Activated naive CD8-positive, alpha-beta T cell (primary cell): Measurements from ENCODE around the gene POLL.

Experiments used
- H3K27ac Mint-ChIP-seq: one replicate; pipeline ENCODE4 v1.8.0; 2021; ENCODE audit warnings: mixed read lengths
- H3K27me3 Mint-ChIP-seq: one replicate; pipeline ENCODE4 v1.8.0; 2021; ENCODE audit warnings: mixed read lengths
- H3K36me3 Mint-ChIP-seq: one replicate; pipeline ENCODE4 v1.8.0; 2021; ENCODE audit warnings: mixed read lengths
- H3K4me1 Mint-ChIP-seq: one replicate; pipeline ENCODE4 v1.8.0; 2021; ENCODE audit warnings: low read depth, mixed read lengths
- H3K4me3 Mint-ChIP-seq: one replicate; pipeline ENCODE4 v1.8.0; 2021; ENCODE audit warnings: mild to moderate bottlenecking, mixed read lengths
- H3K9me3 Mint-ChIP-seq: one replicate; pipeline ENCODE4 v1.8.0; 2021; ENCODE audit warnings: low read depth, mixed read lengths

POLL gene

DNA sequence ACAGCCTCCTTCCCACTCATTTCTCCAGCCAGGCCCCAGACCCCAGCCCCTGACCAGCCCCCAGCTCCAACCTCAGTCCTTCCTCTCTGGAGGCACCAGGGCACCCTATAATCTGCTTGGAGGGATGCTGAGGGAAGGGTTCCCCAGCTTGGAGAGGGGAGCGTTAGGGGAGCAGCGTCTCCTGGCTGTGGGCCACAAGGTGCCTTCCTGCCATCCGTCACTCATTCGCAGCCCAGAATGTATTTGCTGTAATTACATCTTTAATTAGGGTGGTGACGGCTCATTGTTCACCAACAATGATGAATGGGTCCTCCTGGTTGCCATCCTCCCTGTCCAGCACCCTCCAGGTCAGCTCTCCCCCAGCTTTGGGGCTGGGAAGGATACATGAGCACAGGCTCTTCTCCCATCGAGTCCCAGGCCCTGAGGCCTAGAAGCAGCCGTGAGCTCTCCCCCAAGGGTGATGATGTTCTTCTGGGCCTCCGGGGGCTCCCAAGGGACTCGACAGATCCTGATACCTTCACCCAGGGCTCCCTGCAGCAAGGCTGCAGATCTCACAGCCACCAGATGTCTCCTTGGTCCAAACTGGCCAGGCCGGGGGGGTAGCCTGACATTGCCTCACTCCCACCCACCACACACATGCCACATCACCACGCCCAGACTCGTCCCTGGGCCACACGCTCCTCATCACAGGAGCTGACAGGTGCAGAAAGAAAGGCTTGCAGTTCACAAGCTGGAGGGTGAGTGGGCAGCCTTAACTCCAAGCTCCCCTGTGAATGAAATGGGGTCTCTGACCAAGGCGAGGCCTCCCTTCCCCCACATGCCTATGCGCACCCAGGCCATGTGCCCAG is 26.8 kb downstream of the POLL start:
- H3K27me3 Mint-ChIP-seq: peaks cover 6% of the 10 kb centered on the region
- H3K4me3 Mint-ChIP-seq: no peak overlapping the region
- H3K27ac Mint-ChIP-seq: no peak overlapping the region
- H3K4me1 Mint-ChIP-seq: peaks cover 19% of the 10 kb centered on the region
- no peaks in the 10 kb centered on the region for H3K36me3 Mint-ChIP-seq
- no peaks in the 10 kb centered on the region for H3K9me3 Mint-ChIP-seq

DNA sequence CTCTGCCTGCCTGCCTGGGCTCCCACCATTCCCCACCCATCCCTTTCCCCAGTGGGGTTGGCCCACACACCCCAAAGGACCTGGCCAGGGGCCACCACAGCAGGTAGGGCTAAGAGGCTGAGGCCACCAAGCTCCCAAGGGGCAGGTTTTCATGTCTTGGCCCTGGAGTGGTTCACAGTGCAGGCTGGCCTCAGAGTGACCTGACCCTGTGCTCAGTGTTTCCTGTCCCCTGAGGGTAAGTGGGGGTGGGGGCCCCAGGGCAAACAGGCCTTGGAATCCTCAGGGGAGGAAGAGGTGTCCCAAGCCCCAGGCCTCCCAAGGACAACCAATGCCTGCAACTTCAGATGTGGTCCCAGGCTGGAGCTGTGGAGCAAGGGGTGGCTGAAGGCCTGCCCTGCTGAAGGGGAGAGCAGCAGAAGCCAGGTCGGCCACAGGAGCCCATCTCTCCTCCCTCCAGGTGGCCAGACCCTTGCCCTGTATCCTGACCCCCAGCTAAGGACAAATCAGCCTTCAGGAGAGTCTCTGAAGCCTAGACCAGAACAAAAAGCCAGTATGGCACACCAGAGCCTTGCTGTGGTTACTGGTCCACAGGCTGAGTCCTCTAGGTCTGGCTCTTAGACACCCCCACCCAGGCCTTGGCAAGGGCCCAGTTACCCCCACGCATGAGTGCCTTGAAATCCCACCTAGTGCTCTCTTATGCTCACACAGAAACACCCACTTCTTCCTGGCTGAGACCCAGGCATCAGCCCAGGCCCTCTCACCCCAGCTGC is 27.6 kb downstream of the POLL start:
- Mint-ChIP-seq H3K4me3 (no peak overlapping the region), H3K36me3 (no peaks in the 10 kb centered on the region), H3K4me1 (peaks cover 17% of the 10 kb centered on the region), H3K9me3 (no peaks in the 10 kb centered on the region), H3K27ac (no peak overlapping the region), H3K27me3 (peaks cover 3% of the 10 kb centered on the region)

DNA sequence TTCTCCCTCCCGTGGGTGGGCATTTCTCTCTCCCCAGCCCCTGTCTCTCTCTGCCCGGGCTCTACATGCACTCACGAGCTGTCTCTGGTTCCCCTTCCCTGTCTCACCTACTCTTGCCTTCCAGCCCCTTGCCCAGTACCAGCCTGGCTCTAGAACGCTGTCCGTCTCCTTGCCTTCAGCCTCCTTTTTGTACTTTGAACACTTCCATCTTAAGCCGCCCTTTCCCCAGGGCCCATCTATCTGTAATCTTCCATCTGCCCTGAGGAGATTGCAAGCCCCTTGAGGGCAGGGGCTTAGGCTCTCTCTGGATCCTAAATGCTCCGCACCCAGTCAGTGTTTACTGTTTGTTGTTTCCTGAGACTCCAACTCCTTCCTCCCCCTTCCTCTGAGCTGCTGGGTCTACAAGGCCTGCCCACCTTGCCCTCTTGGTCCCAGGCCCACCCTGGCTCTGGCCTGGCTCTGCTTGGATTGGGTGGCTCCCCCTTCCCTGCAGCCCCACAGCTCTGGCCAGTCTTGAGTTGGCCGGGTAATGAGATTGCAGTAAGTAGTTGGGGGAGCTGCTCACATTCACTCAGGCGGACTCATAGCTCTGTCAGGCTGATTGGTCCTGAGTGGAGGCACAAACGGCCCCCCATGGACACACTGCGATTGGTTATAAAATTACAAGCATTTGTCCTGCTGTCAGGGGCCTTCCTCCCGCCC is 28.3 kb downstream of the POLL start:
- H3K4me3 Mint-ChIP-seq: no peak overlapping the region
- no peaks in the 10 kb centered on the region for H3K36me3 Mint-ChIP-seq
- H3K9me3 Mint-ChIP-seq: no peaks in the 10 kb centered on the region
- peaks cover 17% of the 10 kb centered on the region for H3K4me1 Mint-ChIP-seq
- H3K27ac Mint-ChIP-seq: no peak overlapping the region
- H3K27me3 Mint-ChIP-seq: no peaks in the 10 kb centered on the region

DNA sequence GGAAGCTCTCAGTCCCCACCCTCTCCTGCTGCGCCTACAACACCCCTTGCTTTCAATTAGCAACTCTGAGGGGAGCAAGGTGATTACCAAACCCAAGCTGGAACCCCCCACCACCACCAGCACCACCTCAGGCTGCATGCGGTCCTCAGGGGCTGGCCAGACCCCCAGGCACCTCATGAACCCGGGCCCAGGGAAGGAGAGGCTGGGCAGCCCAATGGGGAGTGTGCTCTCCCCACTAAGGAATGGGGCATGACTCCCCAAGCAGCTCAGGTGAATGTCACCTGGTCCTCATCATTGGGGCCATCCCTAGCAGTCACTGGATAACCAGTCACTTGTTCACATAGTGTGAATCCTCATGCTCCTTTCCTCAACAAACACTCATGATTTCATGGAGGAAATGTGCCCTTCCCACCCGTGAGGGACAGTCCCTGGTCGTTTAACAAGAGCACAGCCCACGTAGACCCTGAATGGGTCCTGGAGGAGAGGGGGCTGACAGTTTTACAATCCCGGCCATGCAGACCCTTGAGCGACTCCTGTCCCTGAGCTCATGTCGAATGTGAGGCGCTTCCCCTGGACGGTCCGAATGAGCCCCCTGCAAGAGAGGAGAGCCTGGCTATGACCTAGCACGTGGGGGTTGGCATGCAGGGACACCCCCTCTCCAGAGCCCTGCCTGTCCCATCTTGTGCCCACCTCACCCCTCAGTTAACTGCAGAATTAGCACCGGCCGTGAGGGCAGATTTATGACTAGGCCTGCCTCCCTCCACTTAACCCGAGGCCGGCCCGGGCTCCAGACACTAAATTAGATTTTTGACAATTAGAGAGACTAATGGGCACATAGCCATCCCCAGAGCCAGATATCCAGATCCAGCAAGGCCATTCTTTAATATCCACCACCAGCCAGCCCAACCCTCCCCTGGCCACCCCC is 29.1 kb downstream of the POLL start:
- H3K27me3 Mint-ChIP-seq: no peaks in the 10 kb centered on the region
- no peaks in the 10 kb centered on the region for H3K36me3 Mint-ChIP-seq
- H3K9me3 Mint-ChIP-seq: no peaks in the 10 kb centered on the region
- H3K4me3 Mint-ChIP-seq: no peak overlapping the region
- H3K4me1 Mint-ChIP-seq: peaks cover 17% of the 10 kb centered on the region
- no peak overlapping the region for H3K27ac Mint-ChIP-seq

DNA sequence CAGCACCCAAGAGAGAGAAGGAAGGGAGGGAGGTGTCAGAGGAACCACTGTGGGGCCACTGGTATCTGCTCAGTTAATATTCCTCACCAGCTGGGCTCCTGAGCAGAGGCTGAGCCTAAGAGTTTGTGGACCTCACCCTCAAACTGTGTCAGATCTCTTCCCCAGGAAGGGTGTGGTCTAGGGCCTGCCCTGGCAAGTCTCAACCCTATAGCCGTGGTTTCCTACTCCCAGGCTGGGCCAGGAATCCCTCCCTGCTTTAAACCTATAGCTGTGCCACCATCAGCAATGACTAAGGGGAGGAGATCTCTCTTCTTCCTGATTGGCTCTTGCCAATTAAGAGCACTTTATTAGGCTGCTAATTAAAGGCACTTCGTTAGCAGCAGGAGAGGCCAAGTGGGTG is 29.9 kb downstream of the POLL start:
- H3K36me3 Mint-ChIP-seq: no peaks in the 10 kb centered on the region
- H3K9me3 Mint-ChIP-seq: no peaks in the 10 kb centered on the region
- no peaks in the 10 kb centered on the region for H3K27me3 Mint-ChIP-seq
- H3K4me1 Mint-ChIP-seq: peaks cover 17% of the 10 kb centered on the region
- no peak overlapping the region for H3K27ac Mint-ChIP-seq
- no peak overlapping the region for H3K4me3 Mint-ChIP-seq

DNA sequence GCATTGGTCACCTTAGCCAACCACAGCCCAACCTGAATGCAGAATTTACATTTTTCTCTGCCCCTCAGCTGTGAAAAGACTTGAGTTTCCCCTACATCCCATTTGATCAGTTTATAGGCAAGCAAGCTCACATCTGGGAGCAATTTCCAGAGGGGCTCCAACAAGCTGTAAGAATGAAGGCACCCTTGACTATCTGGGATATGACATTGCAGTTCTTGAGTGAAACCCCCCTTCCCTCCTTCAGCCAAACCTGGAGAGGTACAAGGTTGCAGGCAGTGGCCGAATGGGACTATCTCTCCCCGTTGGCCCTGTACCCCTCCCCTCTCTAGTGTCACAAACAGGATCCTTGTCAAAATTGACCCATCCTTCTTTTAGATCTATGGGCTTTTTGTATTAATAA is 30.5 kb downstream of the POLL start:
- H3K27me3 Mint-ChIP-seq: no peaks in the 10 kb centered on the region
- peaks cover 17% of the 10 kb centered on the region for H3K4me1 Mint-ChIP-seq
- no peak overlapping the region for H3K4me3 Mint-ChIP-seq
- no peak overlapping the region for H3K27ac Mint-ChIP-seq
- peaks cover under 1% of the 10 kb centered on the region for H3K36me3 Mint-ChIP-seq
- H3K9me3 Mint-ChIP-seq: no peaks in the 10 kb centered on the region

DNA sequence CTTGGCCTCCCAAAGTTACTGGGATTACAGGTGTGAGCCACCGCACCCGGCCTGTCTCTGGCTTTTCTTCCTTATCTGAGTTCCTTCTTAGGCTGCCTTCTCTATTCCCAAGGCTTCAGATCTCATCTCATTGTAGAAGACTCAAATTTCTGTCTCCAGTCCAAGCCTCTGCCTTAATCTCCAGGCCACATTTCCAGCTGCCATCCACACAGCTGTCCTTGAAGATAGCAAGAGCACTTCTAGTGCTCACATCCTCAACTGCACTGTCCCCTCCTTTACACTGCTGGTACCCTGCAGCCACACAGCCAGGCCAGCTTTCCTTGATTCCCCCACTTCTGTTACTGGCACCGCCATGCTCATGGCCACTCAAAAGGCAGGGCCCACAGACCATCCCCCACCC is 35.6 kb downstream of the POLL start:
- Mint-ChIP-seq H3K36me3 (peaks cover 10% of the 10 kb centered on the region), H3K27ac (no peak overlapping the region), H3K4me1 (no peaks in the 10 kb centered on the region), H3K4me3 (no peak overlapping the region), H3K27me3 (no peaks in the 10 kb centered on the region), H3K9me3 (no peaks in the 10 kb centered on the region)

DNA sequence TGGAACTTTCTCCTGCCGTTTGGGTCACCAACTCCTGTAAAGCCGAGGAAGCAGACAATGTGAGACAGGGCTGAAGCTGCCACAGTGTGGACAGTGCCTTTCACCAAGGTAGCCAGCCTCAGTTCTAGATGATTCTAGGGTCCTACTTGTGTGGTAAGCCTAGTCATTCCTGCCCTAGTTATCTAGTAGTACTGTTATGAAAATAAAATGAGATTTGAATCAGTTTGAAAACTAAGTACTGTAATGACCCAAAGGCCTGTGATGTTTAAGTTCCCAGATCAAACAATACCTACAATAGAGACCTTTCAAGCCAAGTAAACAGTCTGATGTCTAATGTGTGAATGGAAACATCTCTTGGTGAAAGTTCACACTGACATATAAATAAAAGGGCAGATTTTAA is 37.1 kb downstream of the POLL start:
- peaks cover 13% of the 10 kb centered on the region for H3K36me3 Mint-ChIP-seq
- no peaks in the 10 kb centered on the region for H3K9me3 Mint-ChIP-seq
- H3K27ac Mint-ChIP-seq: peak overlapping the region; percentile 10
- no peaks in the 10 kb centered on the region for H3K27me3 Mint-ChIP-seq
- H3K4me1 Mint-ChIP-seq: no peaks in the 10 kb centered on the region
- no peak overlapping the region for H3K4me3 Mint-ChIP-seq

DNA sequence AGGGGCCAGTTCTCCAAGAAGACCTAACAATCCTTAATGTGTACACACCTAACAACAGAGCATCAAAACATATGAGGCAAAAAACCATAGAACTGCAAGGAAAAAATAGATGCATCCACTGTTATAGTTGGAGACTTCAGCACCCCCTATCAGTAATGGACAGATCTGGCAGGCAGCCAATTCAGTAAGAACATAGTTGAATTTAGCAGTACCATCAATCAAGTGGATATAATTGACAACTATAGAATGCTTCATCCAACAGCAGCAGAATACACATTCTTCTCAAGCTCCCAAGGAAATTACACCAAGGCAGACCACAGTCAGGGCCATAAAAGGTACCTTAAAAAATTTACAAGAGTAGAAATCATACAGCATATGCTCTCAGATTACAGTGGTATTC is 42.2 kb downstream of the POLL start:
- H3K27me3 Mint-ChIP-seq: no peaks in the 10 kb centered on the region
- no peak overlapping the region for H3K4me3 Mint-ChIP-seq
- no peaks in the 10 kb centered on the region for H3K4me1 Mint-ChIP-seq
- H3K9me3 Mint-ChIP-seq: no peaks in the 10 kb centered on the region
- no peak overlapping the region for H3K27ac Mint-ChIP-seq
- H3K36me3 Mint-ChIP-seq: peaks cover 12% of the 10 kb centered on the region

DNA sequence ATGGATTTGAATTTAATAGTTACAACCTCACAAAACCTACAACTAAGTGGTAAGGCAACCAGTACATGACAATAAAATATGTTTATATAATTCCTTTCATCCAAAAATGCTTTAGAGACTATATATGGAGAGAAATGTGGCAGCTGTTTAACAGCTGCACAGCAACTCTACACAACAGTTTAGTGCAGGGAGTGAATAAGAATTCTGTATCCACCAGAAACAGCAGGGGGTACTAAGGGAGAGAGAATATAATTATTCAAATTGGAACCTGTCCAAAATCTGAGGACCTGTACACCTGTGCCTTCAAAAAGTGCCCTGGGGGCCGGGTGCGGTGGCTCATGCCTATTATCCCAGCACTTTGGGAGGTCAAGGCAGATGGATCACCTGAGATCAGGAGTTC is 49.6 kb downstream of the POLL start:
- no peak overlapping the region for H3K27ac Mint-ChIP-seq
- H3K4me3 Mint-ChIP-seq: no peak overlapping the region
- H3K9me3 Mint-ChIP-seq: no peaks in the 10 kb centered on the region
- H3K4me1 Mint-ChIP-seq: no peaks in the 10 kb centered on the region
- peaks cover 10% of the 10 kb centered on the region for H3K36me3 Mint-ChIP-seq
- H3K27me3 Mint-ChIP-seq: no peaks in the 10 kb centered on the region

DNA sequence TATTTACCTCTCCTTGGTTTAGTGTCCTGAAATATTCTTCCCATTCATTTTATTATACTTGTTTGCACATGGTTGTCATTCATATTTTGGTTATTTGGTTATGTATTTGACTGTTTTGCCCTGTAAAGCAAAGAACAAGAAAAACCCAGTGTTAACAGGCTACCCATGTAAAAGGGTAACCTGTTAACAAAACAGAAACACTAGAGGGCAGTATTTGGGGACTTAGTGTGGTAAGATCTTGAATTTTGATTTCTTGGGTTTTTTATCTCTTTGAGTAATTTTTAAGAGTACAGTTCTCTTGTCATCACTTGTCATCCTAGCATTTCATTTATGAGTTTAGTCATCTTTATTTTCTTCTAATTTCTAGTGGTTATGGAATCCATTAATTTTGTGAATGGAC is 51.3 kb downstream of the POLL start:
- no peak overlapping the region for H3K27ac Mint-ChIP-seq
- H3K9me3 Mint-ChIP-seq: no peaks in the 10 kb centered on the region
- H3K36me3 Mint-ChIP-seq: peaks cover 16% of the 10 kb centered on the region
- no peaks in the 10 kb centered on the region for H3K27me3 Mint-ChIP-seq
- no peak overlapping the region for H3K4me3 Mint-ChIP-seq
- no peaks in the 10 kb centered on the region for H3K4me1 Mint-ChIP-seq

DNA sequence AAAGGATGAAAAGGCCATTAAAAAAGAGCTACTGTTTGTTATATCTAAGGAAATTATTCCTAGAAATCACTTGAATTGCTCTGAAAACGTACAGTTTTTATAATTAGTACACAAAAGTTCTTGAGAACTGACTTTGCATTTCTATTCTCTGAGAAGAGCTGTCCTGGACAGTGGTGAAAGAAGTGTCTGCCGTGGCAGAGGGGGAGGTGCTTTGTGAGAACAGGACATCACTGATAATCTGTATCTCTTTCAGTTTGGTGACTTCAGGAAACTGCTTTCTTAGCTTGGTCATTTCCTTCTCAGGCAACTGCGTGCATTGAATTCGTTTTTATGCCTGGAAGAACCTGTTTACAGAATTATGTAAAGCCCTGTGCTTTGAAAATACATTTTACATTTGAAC is 52.1 kb downstream of the POLL start:
- no peaks in the 10 kb centered on the region for H3K27me3 Mint-ChIP-seq
- no peaks in the 10 kb centered on the region for H3K9me3 Mint-ChIP-seq
- H3K4me3 Mint-ChIP-seq: no peak overlapping the region
- peaks cover 16% of the 10 kb centered on the region for H3K36me3 Mint-ChIP-seq
- no peak overlapping the region for H3K27ac Mint-ChIP-seq
- no peaks in the 10 kb centered on the region for H3K4me1 Mint-ChIP-seq

DNA sequence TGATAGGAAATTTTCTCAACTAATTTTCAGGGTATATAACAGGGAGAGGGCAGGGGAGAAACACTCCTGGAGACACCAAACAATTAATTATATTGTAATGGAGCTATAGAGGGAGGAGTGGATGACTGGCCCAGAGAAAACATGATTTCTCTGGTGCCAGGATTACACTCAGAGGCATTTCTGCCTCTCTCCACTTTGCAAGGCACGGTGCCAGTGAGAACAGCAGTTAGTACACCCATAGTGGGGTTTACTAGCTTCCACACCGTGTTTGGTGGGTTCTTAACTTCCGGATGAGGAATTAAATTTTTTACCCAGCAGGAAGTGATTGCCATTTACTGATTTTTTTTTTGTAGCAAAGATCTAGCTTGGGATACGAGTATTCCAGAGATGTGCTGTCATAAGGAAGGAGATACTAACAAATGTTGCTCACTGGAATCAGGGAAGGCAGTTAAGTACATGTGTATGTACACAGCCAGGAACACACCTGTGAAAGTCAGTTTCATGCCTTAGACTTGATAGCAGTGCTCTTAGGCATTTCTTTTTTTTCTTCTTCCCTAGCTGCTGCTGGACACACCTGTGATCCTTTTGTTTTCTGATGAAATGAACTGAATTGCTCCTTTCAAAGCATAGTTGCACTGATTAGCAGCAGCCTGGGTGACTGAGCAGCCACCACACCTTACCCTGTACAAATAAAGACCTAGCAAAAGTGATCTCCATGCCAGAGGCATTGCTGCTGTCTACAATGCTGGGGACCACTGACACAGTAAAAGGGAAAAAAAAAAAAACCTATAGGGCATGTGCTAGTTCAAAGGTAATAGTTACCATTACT is 58.1 kb downstream of the POLL start:
- Mint-ChIP-seq H3K4me1 (no peaks in the 10 kb centered on the region), H3K27me3 (no peaks in the 10 kb centered on the region), H3K9me3 (no peaks in the 10 kb centered on the region), H3K36me3 (peaks cover 15% of the 10 kb centered on the region), H3K4me3 (no peak overlapping the region), H3K27ac (no peak overlapping the region)

DNA sequence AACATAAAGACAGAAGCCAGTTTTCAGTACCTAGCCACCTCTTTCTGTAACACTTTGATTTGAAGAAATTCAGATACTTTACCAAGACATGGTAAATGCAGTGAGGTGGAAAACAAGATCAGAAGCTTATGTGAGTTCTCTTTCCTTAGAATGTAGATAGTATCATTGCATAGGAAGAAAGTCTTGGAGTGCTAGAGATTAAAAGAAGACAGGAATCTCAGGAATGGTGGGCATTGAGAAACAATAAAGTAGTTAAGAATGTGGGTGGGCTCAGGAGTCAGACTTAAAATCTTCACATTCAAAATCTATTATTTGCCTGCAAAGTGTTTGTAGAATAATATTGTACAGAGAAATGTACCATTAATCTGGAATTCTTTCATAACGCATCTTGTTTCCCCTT is 58.9 kb downstream of the POLL start:
- H3K36me3 Mint-ChIP-seq: peaks cover 17% of the 10 kb centered on the region

More for the DNA sequence above, 58.9 kb downstream of the POLL start:
- Mint-ChIP-seq H3K27ac (no peak overlapping the region), H3K9me3 (no peaks in the 10 kb centered on the region), H3K4me1 (no peaks in the 10 kb centered on the region), H3K4me3 (no peak overlapping the region), H3K27me3 (no peaks in the 10 kb centered on the region)
